ENCODE results near the gene NUDT7.

Gene NUDT7

GRCh38 chr16:77780378-77780837, 58.1 kb downstream of the NUDT7 start:
- no peaks in the 10 kb centered on the region for H3K36me3 ChIP-seq (ENCODE audit: control insufficient read depth in 2 of 2, insufficient read depth in 1 of 2, low read length in 2 of 2)
- no peaks in the 10 kb centered on the region for H3K9me3 ChIP-seq (ENCODE audit: control insufficient read depth, insufficient read depth, low read depth, low read length)
- no peak overlapping the region for H3K4me3 ChIP-seq (ENCODE audit: low read depth, low read length)
- H3K27ac ChIP-seq (ENCODE audit: extremely low read depth, low read depth, low read length): no peak overlapping the region
- no peaks in the 10 kb centered on the region for H3K4me1 ChIP-seq (ENCODE audit: control insufficient read depth, insufficient read depth, low read length)
- ChIA-PET CTCF (interaction anchor here (0.6 to 1.7 kb wide), 8 partner anchors 21 to 223 kb away, joined by 3 to 6 read pairs (median 3); no protein-coding TSS in a partner anchor), POLR2A (interaction anchor here (0.7 to 1.0 kb wide), 2 partner anchors 9 to 58 kb away, joined by 3 to 4 read pairs; partner anchors contain the start of gene NUDT7)
- no peak for TF ChIP-seq ZSCAN5A (tag by site-specific recombination; IDR thresholded peaks at IDR 0.05)
- TF ChIP-seq ZFHX2 (tag by site-specific recombination; conservative IDR thresholded peaks at IDR 0.05): peak; percentile 54
- TF ChIP-seq ZFP37 (tag by site-specific recombination; IDR thresholded peaks at IDR 0.05): 0 out of 2 replicates have a peak, but pooled peaks have one; percentile 22
- peak; percentile 69 for TF ChIP-seq GLIS1 (tag by site-specific recombination; IDR thresholded peaks at IDR 0.05)
- TF ChIP-seq ZNF654 (tag by site-specific recombination; IDR thresholded peaks at IDR 0.05; ENCODE audit: low read depth): no peak
- peak; percentile 51 for TF ChIP-seq ZNF398 (tag by site-specific recombination; IDR thresholded peaks at IDR 0.05)
- no peak for TF ChIP-seq ZNF747 (tag by site-specific recombination; IDR thresholded peaks at IDR 0.05)
- TF ChIP-seq ZNF629 (tag by site-specific recombination; IDR thresholded peaks at IDR 0.05): peak; percentile 54
- no peak for TF ChIP-seq ZNF354C (tag by site-specific recombination; IDR thresholded peaks at IDR 0.05; ENCODE audit: borderline replicate concordance, low read depth)
- TF ChIP-seq ZNF10 (tag by site-specific recombination; IDR thresholded peaks at IDR 0.05): 0 out of 2 replicates have a peak, but pooled peaks have one; percentile 18
- TF ChIP-seq PRDM10 (tag by site-specific recombination; IDR thresholded peaks at IDR 0.05): peak; percentile 69
- peak; percentile 53; the same call in 1 of the 2 replicates for TF ChIP-seq BCL11A (tag by site-specific recombination; IDR thresholded peaks at IDR 0.05; ENCODE audit: low read depth)
- TF ChIP-seq SP7 (tag by site-specific recombination; IDR thresholded peaks at IDR 0.05): peak; percentile 83
- TF ChIP-seq ZNF555 (tag by site-specific recombination; conservative IDR thresholded peaks at IDR 0.05): no peak
- no peak for TF ChIP-seq ZNF645 (tag by site-specific recombination; IDR thresholded peaks at IDR 0.05)
- TF ChIP-seq ZBTB48 (tag by site-specific recombination; IDR thresholded peaks at IDR 0.05): peak; percentile 35; the same call in 1 of the 2 replicates
- TF ChIP-seq ZNF624 (tag by site-specific recombination; IDR thresholded peaks at IDR 0.05): no peak
- 0 out of 2 replicates have a peak, but pooled peaks have one; percentile 11 for TF ChIP-seq SP2 (tag by site-specific recombination; IDR thresholded peaks at IDR 0.05)
- TF ChIP-seq ZNF24 (tag by site-specific recombination; IDR thresholded peaks at IDR 0.05): no peak
- peak; percentile 37; the same call in 1 of the 2 replicates for TF ChIP-seq ZNF660 (tag by site-specific recombination; IDR thresholded peaks at IDR 0.05)
- 0 out of 2 replicates have a peak, but pooled peaks have one; percentile 22 for TF ChIP-seq ZBTB11 (tag by site-specific recombination; conservative IDR thresholded peaks at IDR 0.05; ENCODE audit: low read depth)
- no peak for TF ChIP-seq ZNF610 (tag by site-specific recombination; IDR thresholded peaks at IDR 0.05; ENCODE audit: borderline replicate concordance)
- 0 out of 2 replicates have a peak, but pooled peaks have one; percentile 13 for TF ChIP-seq ZNF366 (tag by site-specific recombination; conservative IDR thresholded peaks at IDR 0.05)
- TF ChIP-seq ELK4 (IDR thresholded peaks at IDR 0.05; ENCODE audit: borderline replicate concordance, low read depth, low read length): no peak
- TF ChIP-seq ZBTB21 (tag by site-specific recombination; IDR thresholded peaks at IDR 0.05): 0 out of 2 replicates have a peak, but pooled peaks have one; percentile 34

Measured in HEK293 (cell line).